Activated T-cell treated with anti-CD3 and anti-CD28 coated beads, Interleukin-2, amount 50 U/mL, for 72 hours (primary cell): ENCODE results near the gene TREM2. TPM values are rescaled to one million over a fixed set of nuclear protein-coding genes. Genes with fewer than 3 reads are reported as not detected.

Experiments used
- ATAC-seq, 2 donors: fragments of 150-1000 bp; cut with Tn5 transposase; replicated peaks in 1 of 2; 2 replicates each; pipeline ENCODE4 v1.10.0; 2021; ENCODE audit warnings: moderate library complexity in 2 of 2, mild to moderate bottlenecking in 1 of 2
- DNase-seq, 2 donors: peaks; one replicate each; pipeline ENCODE4 v3.0.0; 2021 to 2022; ENCODE audit warnings: mixed read lengths in 1 of 2
- H3K27ac Mint-ChIP-seq: one replicate; pipeline ENCODE4 v1.8.0; 2022; ENCODE audit warnings: mild to moderate bottlenecking, moderate library complexity, mixed read lengths
- H3K27me3 Mint-ChIP-seq: one replicate; pipeline ENCODE4 v1.8.0; 2022; ENCODE audit warnings: low read depth, mixed read lengths
- H3K36me3 Mint-ChIP-seq, 2 donors: one replicate each; pipeline ENCODE4 v1.8.0; 2022; ENCODE audit warnings: mixed read lengths in 2 of 2, mild to moderate bottlenecking in 1 of 2; ENCODE audit not compliant: insufficient read depth in 2 of 2
- H3K4me1 Mint-ChIP-seq: one replicate; pipeline ENCODE4 v1.8.0; 2022; ENCODE audit warnings: low read depth, mixed read lengths
- H3K4me3 Mint-ChIP-seq, 2 donors: one replicate each; pipeline ENCODE4 v1.8.0; 2022; ENCODE audit warnings: mild to moderate bottlenecking in 2 of 2, mixed read lengths in 2 of 2, moderate library complexity in 2 of 2
- H3K9me3 Mint-ChIP-seq, 2 donors: one replicate each; pipeline ENCODE4 v1.8.0; 2022; ENCODE audit warnings: mixed read lengths in 2 of 2
- total RNA-seq, 2 donors: library from RNA; stranded (reverse); gene quantifications; one replicate each; pipeline ENCODE4 v1.2.3, GENCODE V29; 2022

Gene TREM2
- total RNA-seq, 2 donors from 2014 or later: not detected

GRCh38 chr6:41177287-41177686 lies 14.4 kb upstream of the TREM2 start:
- Mint-ChIP-seq H3K4me1 (peaks cover 9% of the 10 kb centered on the region), H3K27ac (no peak overlapping the region), H3K27me3 (no peaks in the 10 kb centered on the region)

GRCh38 chr6:41176189-41176588 lies 13.3 kb upstream of the TREM2 start:
- no peaks in the 10 kb centered on the region for H3K27me3 Mint-ChIP-seq
- no peaks in the 10 kb centered on the region for H3K4me1 Mint-ChIP-seq
- H3K9me3 Mint-ChIP-seq: no peaks in the 10 kb centered on the region
- DNase-seq (no peak), ATAC-seq (no peak)
- no peaks in the 10 kb centered on the region for H3K36me3 Mint-ChIP-seq
- H3K4me3 Mint-ChIP-seq: no peak overlapping the region
- no peak overlapping the region for H3K27ac Mint-ChIP-seq

More at GRCh38 chr6:41177287-41177686, 14.4 kb upstream of the TREM2 start:
- DNase-seq: no peak
- Mint-ChIP-seq H3K4me3 (no peak overlapping the region), H3K9me3 (no peaks in the 10 kb centered on the region), H3K36me3 (no peaks in the 10 kb centered on the region)
- ATAC-seq: no peak

GRCh38 chr6:41175084-41175483 lies 12.2 kb upstream of the TREM2 start:
- Mint-ChIP-seq H3K9me3 (no peaks in the 10 kb centered on the region), H3K27me3 (no peaks in the 10 kb centered on the region), H3K4me1 (no peaks in the 10 kb centered on the region), H3K36me3 (no peaks in the 10 kb centered on the region), H3K27ac (no peak overlapping the region), H3K4me3 (no peak overlapping the region)
- ATAC-seq (no peak), DNase-seq (no peak)

GRCh38 chr6:41174610-41175009 lies 11.7 kb upstream of the TREM2 start:
- Mint-ChIP-seq H3K9me3 (no peaks in the 10 kb centered on the region), H3K4me3 (no peak overlapping the region), H3K27ac (no peak overlapping the region), H3K4me1 (no peaks in the 10 kb centered on the region), H3K36me3 (no peaks in the 10 kb centered on the region), H3K27me3 (no peaks in the 10 kb centered on the region)
- ATAC-seq (no peak), DNase-seq (no peak)

GRCh38 chr6:41171908-41172307 lies 9.0 kb upstream of the TREM2 start:
- H3K36me3 Mint-ChIP-seq: no peaks in the 10 kb centered on the region
- no peaks in the 10 kb centered on the region for H3K4me1 Mint-ChIP-seq
- H3K9me3 Mint-ChIP-seq: no peaks in the 10 kb centered on the region
- no peak for DNase-seq
- H3K4me3 Mint-ChIP-seq: no peak overlapping the region
- peaks cover 4% of the 10 kb centered on the region for H3K27me3 Mint-ChIP-seq
- no peak overlapping the region for H3K27ac Mint-ChIP-seq
- ATAC-seq: no peak

- H3K27me3 Mint-ChIP-seq: peaks cover 8% of the 10 kb centered on the region
- no peaks in the 10 kb centered on the region for H3K4me1 Mint-ChIP-seq
- no peaks in the 10 kb centered on the region for H3K36me3 Mint-ChIP-seq
- no peak overlapping the region for H3K27ac Mint-ChIP-seq
- ATAC-seq: no peak
- H3K4me3 Mint-ChIP-seq: no peak overlapping the region
- DNase-seq: no peak
- H3K9me3 Mint-ChIP-seq: no peaks in the 10 kb centered on the region
These were observed 7.7 kb upstream of the TREM2 start for GRCh38 chr6:41170547-41171160.

GRCh38 chr6:41167173-41167963 lies 4.5 kb upstream of the TREM2 start:
- no peaks in the 10 kb centered on the region for H3K9me3 Mint-ChIP-seq
- DNase-seq (no peak), ATAC-seq (no peak)
- peaks cover 8% of the 10 kb centered on the region for H3K27me3 Mint-ChIP-seq
- no peak overlapping the region for H3K4me3 Mint-ChIP-seq
- no peak overlapping the region for H3K27ac Mint-ChIP-seq
- H3K36me3 Mint-ChIP-seq: no peaks in the 10 kb centered on the region
- no peaks in the 10 kb centered on the region for H3K4me1 Mint-ChIP-seq

GRCh38 chr6:41164551-41165120 lies 1.7 kb upstream of the TREM2 start:
- DNase-seq (no peak), ATAC-seq (no peak)
- H3K4me3 Mint-ChIP-seq: no peak overlapping the region
- H3K36me3 Mint-ChIP-seq: no peaks in the 10 kb centered on the region
- no peaks in the 10 kb centered on the region for H3K9me3 Mint-ChIP-seq
- H3K27me3 Mint-ChIP-seq: peaks cover 14% of the 10 kb centered on the region
- H3K4me1 Mint-ChIP-seq: no peaks in the 10 kb centered on the region
- no peak overlapping the region for H3K27ac Mint-ChIP-seq

GRCh38 chr6:41163419-41163717 lies 452 bp upstream of the TREM2 start:
- Mint-ChIP-seq H3K4me3 (no peak overlapping the region), H3K36me3 (no peaks in the 10 kb centered on the region), H3K9me3 (no peaks in the 10 kb centered on the region), H3K27ac (no peak overlapping the region), H3K4me1 (no peaks in the 10 kb centered on the region), H3K27me3 (peaks cover 14% of the 10 kb centered on the region)
- ATAC-seq: no peak
- DNase-seq: no peak

- Mint-ChIP-seq H3K27ac (no peak overlapping the region), H3K27me3 (peaks cover 10% of the 10 kb centered on the region), H3K9me3 (no peaks in the 10 kb centered on the region), H3K4me1 (no peaks in the 10 kb centered on the region), H3K4me3 (no peak overlapping the region), H3K36me3 (no peaks in the 10 kb centered on the region)
- ATAC-seq (no peak), DNase-seq (no peak)
These were observed 914 bp downstream of the TREM2 start for GRCh38 chr6:41161851-41162552.

GRCh38 chr6:41161380-41161779 lies 1.5 kb downstream of the TREM2 start:
- Mint-ChIP-seq H3K27ac (no peak overlapping the region), H3K9me3 (no peaks in the 10 kb centered on the region), H3K4me1 (no peaks in the 10 kb centered on the region), H3K4me3 (no peak overlapping the region), H3K36me3 (no peaks in the 10 kb centered on the region), H3K27me3 (peaks cover 6% of the 10 kb centered on the region)
- DNase-seq: no peak
- no peak for ATAC-seq

GRCh38 chr6:41160933-41161332 lies 2.0 kb downstream of the TREM2 start:
- Mint-ChIP-seq H3K9me3 (no peaks in the 10 kb centered on the region), H3K4me1 (no peaks in the 10 kb centered on the region), H3K27ac (no peak overlapping the region), H3K4me3 (no peak overlapping the region), H3K36me3 (no peaks in the 10 kb centered on the region), H3K27me3 (peaks cover 6% of the 10 kb centered on the region)
- no peak for ATAC-seq
- no peak for DNase-seq

- H3K27ac Mint-ChIP-seq: no peak overlapping the region
- no peaks in the 10 kb centered on the region for H3K9me3 Mint-ChIP-seq
- peaks cover 6% of the 10 kb centered on the region for H3K27me3 Mint-ChIP-seq
- H3K36me3 Mint-ChIP-seq: no peaks in the 10 kb centered on the region
- ATAC-seq (no peak), DNase-seq (no peak)
- no peaks in the 10 kb centered on the region for H3K4me1 Mint-ChIP-seq
- H3K4me3 Mint-ChIP-seq: no peak overlapping the region
These were observed 3.4 kb downstream of the TREM2 start for GRCh38 chr6:41159415-41160082.
